ENCODE data around the gene MTX2. TPM values are rescaled to one million over a fixed set of nuclear protein-coding genes. Genes with fewer than 3 reads are reported as not detected.

Gene MTX2
- total RNA-seq, 1 donor from 2014 or later: 25.2 TPM

DNA sequence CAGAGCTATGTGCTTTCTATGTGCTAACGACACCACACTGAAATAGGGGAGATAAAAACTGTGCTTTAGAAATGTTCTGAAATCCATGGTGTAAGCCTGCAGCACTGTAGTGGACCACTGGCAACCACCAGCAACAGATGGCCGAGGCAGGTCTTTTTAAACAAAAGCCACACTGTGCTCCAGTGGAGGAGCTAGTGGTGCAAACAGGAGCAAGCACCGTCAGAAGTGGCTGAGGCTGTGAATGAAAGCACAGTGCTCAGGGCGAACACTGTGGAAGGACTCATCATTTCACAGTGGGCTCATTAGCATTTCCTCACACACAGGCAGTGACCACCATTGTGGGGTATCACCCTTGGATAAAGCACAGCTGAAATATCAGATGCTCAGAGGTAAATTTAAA lies 22.9 kb upstream of the MTX2 start:
- H3K27me3 Mint-ChIP-seq (ENCODE audit: low read depth, unreplicated experiment): peaks cover 3% of the 10 kb centered on the region
- H3K9me3 Mint-ChIP-seq (ENCODE audit: unreplicated experiment): peaks cover 8% of the 10 kb centered on the region
- H3K27ac ChIP-seq (ENCODE audit: low read depth, low read length): no peak overlapping the region
- no peak overlapping the region for H2AFZ ChIP-seq (ENCODE audit: low read depth, low read length)
- H3K9me3 ChIP-seq (ENCODE audit: insufficient read depth, low read depth, low read length): no peaks in the 10 kb centered on the region
- no peak for TF ChIP-seq EZH2 (IDR thresholded peaks at IDR 0.05; ENCODE audit: insufficient read depth, low read length)
- no peak overlapping the region for H3K4me2 ChIP-seq (ENCODE audit: low read length)
- H3K79me2 ChIP-seq (ENCODE audit: insufficient read depth, low read length): no peaks in the 10 kb centered on the region
- DNase-seq (ENCODE audit: low read depth): no peak
- FAIRE-seq: no peak
- no peaks in the 10 kb centered on the region for H3K4me1 ChIP-seq (ENCODE audit: insufficient read depth, low read length)
- H3K27ac Mint-ChIP-seq (ENCODE audit: unreplicated experiment): no peak overlapping the region
- H3K4me1 Mint-ChIP-seq (ENCODE audit: low read depth, unreplicated experiment): no peaks in the 10 kb centered on the region
- H3K36me3 ChIP-seq (ENCODE audit: insufficient read depth, low read length): no peaks in the 10 kb centered on the region
- no peak overlapping the region for H3K4me3 ChIP-seq (ENCODE audit: insufficient read depth, low read depth, low read length)
- H3K36me3 Mint-ChIP-seq (ENCODE audit: low read depth, unreplicated experiment): no peaks in the 10 kb centered on the region
- H3K27me3 ChIP-seq (ENCODE audit: insufficient read depth, low read length): peaks cover 3% of the 10 kb centered on the region
- no peak overlapping the region for H3K9ac ChIP-seq (ENCODE audit: low read length)
- H3K4me3 Mint-ChIP-seq (ENCODE audit: unreplicated experiment): no peak overlapping the region
- H4K20me1 ChIP-seq (ENCODE audit: insufficient read depth, low read length): no peaks in the 10 kb centered on the region

DNA sequence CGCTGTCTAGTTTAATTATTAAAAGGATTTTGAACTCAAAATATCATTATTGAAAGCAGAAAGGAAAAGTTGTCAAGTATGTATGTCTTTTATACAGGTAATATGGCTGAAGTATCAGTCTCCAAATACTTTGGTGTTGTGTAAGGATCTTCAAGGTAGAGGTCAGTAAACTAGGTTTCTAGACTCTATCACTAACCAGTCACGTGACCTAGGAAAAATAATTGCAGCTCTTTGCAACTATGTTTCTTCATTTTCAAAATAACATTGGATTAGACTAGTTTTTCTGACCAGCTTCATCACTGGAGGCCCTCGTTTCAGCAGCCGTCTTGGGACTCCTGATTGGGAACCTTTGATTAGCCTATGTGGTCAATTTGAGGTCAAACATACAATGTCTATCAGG lies 21.4 kb upstream of the MTX2 start:
- Histone ChIP-seq H3K27ac (ENCODE audit: low read depth, low read length) (no peak overlapping the region), H2AFZ (ENCODE audit: low read depth, low read length) (no peak overlapping the region), H3K4me2 (ENCODE audit: low read length) (no peak overlapping the region), H3K27me3 (ENCODE audit: insufficient read depth, low read length) (peaks cover 3% of the 10 kb centered on the region), H3K4me1 (ENCODE audit: insufficient read depth, low read length) (no peaks in the 10 kb centered on the region), H3K36me3 (ENCODE audit: insufficient read depth, low read length) (no peaks in the 10 kb centered on the region), H3K9me3 (ENCODE audit: insufficient read depth, low read depth, low read length) (no peaks in the 10 kb centered on the region), H3K9ac (ENCODE audit: low read length) (no peak overlapping the region), H4K20me1 (ENCODE audit: insufficient read depth, low read length) (no peaks in the 10 kb centered on the region), H3K79me2 (ENCODE audit: insufficient read depth, low read length) (no peaks in the 10 kb centered on the region), H3K4me3 (ENCODE audit: insufficient read depth, low read depth, low read length) (no peak overlapping the region)
- H3K4me3 Mint-ChIP-seq (ENCODE audit: unreplicated experiment): no peak overlapping the region
- H3K9me3 Mint-ChIP-seq (ENCODE audit: unreplicated experiment): peaks cover 8% of the 10 kb centered on the region
- no peaks in the 10 kb centered on the region for H3K36me3 Mint-ChIP-seq (ENCODE audit: low read depth, unreplicated experiment)
- DNase-seq (ENCODE audit: low read depth): no peak
- no peak for FAIRE-seq
- H3K4me1 Mint-ChIP-seq (ENCODE audit: low read depth, unreplicated experiment): no peaks in the 10 kb centered on the region
- H3K27ac Mint-ChIP-seq (ENCODE audit: unreplicated experiment): no peak overlapping the region
- H3K27me3 Mint-ChIP-seq (ENCODE audit: low read depth, unreplicated experiment): peaks cover 3% of the 10 kb centered on the region
- TF ChIP-seq EZH2 (IDR thresholded peaks at IDR 0.05; ENCODE audit: insufficient read depth, low read length) (no peak), CTCF (IDR thresholded peaks at IDR 0.05; ENCODE audit: insufficient read depth, low read depth, low read length) (no peak)

- no peaks in the 10 kb centered on the region for H4K20me1 ChIP-seq (ENCODE audit: insufficient read depth, low read length)
- H3K9me3 Mint-ChIP-seq (ENCODE audit: unreplicated experiment): peaks cover 8% of the 10 kb centered on the region
- H3K4me1 Mint-ChIP-seq (ENCODE audit: low read depth, unreplicated experiment): no peaks in the 10 kb centered on the region
- H3K36me3 Mint-ChIP-seq (ENCODE audit: low read depth, unreplicated experiment): no peaks in the 10 kb centered on the region
- H3K4me2 ChIP-seq (ENCODE audit: low read length): no peak overlapping the region
- H3K79me2 ChIP-seq (ENCODE audit: insufficient read depth, low read length): no peaks in the 10 kb centered on the region
- H3K27me3 ChIP-seq (ENCODE audit: insufficient read depth, low read length): no peaks in the 10 kb centered on the region
- H3K27ac ChIP-seq (ENCODE audit: low read depth, low read length): no peak overlapping the region
- TF ChIP-seq CTCF (IDR thresholded peaks at IDR 0.05; ENCODE audit: insufficient read depth, low read depth, low read length) (no peak), EZH2 (IDR thresholded peaks at IDR 0.05; ENCODE audit: insufficient read depth, low read length) (no peak)
- H3K27ac Mint-ChIP-seq (ENCODE audit: unreplicated experiment): no peak overlapping the region
- H3K9ac ChIP-seq (ENCODE audit: low read length): no peak overlapping the region
- FAIRE-seq: no peak
- no peak overlapping the region for H3K4me3 Mint-ChIP-seq (ENCODE audit: unreplicated experiment)
- no peak overlapping the region for H3K4me3 ChIP-seq (ENCODE audit: insufficient read depth, low read depth, low read length)
- no peak overlapping the region for H2AFZ ChIP-seq (ENCODE audit: low read depth, low read length)
- no peaks in the 10 kb centered on the region for H3K36me3 ChIP-seq (ENCODE audit: insufficient read depth, low read length)
- no peak for DNase-seq (ENCODE audit: low read depth)
- no peaks in the 10 kb centered on the region for H3K4me1 ChIP-seq (ENCODE audit: insufficient read depth, low read length)
- peaks cover 4% of the 10 kb centered on the region for H3K27me3 Mint-ChIP-seq (ENCODE audit: low read depth, unreplicated experiment)
- H3K9me3 ChIP-seq (ENCODE audit: insufficient read depth, low read depth, low read length): no peaks in the 10 kb centered on the region
Measured at GRCh38 chr2:176251928-176252327, 17.3 kb upstream of the MTX2 start.
